Measurements from ENCODE around the gene APOM. TPM values are rescaled to one million over a fixed set of nuclear protein-coding genes. Genes with fewer than 3 reads are reported as not detected.

APOM gene
- total and polyA plus RNA-seq, 7 donors: 2.3 to 7.2 (median 3.6) TPM; not detected in 1

DNA sequence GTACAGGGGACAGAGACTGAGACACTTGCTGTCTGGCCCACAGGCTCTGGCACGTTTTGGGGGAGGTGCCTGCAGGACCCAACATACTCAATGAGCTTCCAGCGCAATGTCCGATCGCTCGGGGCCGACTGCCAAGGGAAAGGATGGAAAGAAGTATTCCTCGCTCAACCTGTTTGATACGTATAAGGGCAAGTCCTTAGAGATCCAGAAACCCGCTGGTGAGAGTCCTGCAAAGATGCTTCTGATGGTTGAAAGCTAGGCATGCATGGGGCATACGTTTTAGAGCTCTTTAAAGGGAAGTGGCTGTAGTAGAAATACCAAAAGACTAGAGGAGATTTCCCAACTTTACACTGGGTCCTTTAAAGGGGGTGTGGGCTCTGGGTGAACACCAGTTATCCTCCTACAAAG, 33.0 kb upstream of the APOM start:
- Histone ChIP-seq H3K36me3 (peaks cover 32 to 46% (median 43%) of the 10 kb centered on the region in 4 donors), H3K9me3 (no peaks in the 10 kb centered on the region), H3K4me3 (no peak overlapping the region), H3K27me3 (no peaks in the 10 kb centered on the region), H3K4me1 (peaks cover 2 to 24% (median 20%) of the 10 kb centered on the region in 4 donors), H3K27ac (peak overlapping the region; percentile 97 to 98 (median 98))
- intact Hi-C loops (cut with DNase I): no loop called here
- 67 to 74% methylated on average over 10 of the region's 10 CpGs for WGBS, 2 donors
- TF ChIP-seq EP300 (IDR thresholded peaks at IDR 0.05) (no peak), POLR2AphosphoS5 (IDR thresholded peaks at IDR 0.05) (no peak), POLR2A (IDR thresholded peaks at IDR 0.05) (no peak)
- TF ChIP-seq, protein P1, sequence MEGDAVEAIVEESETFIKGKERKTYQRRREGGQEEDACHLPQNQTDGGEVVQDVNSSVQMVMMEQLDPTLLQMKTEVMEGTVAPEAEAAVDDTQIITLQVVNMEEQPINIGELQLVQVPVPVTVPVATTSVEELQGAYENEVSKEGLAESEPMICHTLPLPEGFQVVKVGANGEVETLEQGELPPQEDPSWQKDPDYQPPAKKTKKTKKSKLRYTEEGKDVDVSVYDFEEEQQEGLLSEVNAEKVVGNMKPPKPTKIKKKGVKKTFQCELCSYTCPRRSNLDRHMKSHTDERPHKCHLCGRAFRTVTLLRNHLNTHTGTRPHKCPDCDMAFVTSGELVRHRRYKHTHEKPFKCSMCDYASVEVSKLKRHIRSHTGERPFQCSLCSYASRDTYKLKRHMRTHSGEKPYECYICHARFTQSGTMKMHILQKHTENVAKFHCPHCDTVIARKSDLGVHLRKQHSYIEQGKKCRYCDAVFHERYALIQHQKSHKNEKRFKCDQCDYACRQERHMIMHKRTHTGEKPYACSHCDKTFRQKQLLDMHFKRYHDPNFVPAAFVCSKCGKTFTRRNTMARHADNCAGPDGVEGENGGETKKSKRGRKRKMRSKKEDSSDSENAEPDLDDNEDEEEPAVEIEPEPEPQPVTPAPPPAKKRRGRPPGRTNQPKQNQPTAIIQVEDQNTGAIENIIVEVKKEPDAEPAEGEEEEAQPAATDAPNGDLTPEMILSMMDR (IDR thresholded peaks at IDR 0.05): no peak
- no peak for DNase-seq

DNA sequence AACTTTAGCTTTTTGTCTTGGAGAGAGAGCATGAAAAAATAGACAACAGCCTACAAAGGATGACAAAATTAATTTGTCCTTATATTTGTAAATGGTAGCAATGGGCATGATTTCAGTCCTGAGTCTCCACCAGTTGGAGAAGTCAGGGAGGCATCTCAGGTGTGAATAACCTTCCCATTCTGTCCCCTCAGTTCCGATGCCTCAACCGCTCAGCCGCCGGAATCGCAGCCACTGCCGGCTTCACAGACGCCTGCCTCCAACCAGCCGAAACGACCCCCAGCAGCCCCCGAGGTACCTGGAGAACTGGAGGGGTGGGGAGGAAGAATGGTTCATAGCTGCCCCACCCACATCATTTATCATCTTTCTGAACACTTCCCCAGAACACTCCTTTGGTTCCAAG, 31.6 kb upstream of the APOM start:
- no peak overlapping the region for H3K4me3 ChIP-seq
- no peak overlapping the region for H3K27ac ChIP-seq
- TF ChIP-seq POLR2A (IDR thresholded peaks at IDR 0.05) (no peak), EP300 (IDR thresholded peaks at IDR 0.05) (no peak), POLR2AphosphoS5 (IDR thresholded peaks at IDR 0.05) (no peak)
- TF ChIP-seq, protein P1 (IDR thresholded peaks at IDR 0.05): no peak
- H3K36me3 ChIP-seq: peaks cover 43 to 59% (median 57%) of the 10 kb centered on the region in 4 donors
- 86 to 94% methylated on average over 10 of the region's 10 CpGs for WGBS, 2 donors
- H3K27me3 ChIP-seq: no peaks in the 10 kb centered on the region
- H3K4me1 ChIP-seq: peaks cover 2 to 24% (median 20%) of the 10 kb centered on the region in 4 donors
- DNase-seq: no peak
- no peaks in the 10 kb centered on the region for H3K9me3 ChIP-seq
- intact Hi-C loops (cut with DNase I): no loop called here

DNA sequence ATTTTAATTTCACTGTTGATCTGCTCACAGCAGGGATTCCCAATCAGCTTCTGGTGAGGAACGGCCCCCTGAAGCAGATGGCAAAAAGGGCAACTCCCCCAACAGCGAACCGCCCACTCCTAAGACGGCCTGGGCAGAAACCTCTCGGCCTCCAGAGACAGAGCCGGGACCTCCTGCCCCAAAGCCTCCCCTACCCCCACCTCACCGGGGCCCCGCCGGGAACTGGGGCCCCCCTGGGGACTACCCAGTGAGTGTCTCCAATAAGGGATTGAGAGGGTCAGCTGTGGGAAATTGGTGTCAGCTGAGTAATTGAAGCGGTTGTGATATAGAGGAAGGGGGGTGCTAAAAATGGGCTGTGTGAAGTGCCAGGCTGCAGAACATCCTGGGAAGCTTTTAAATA, 28.7 kb upstream of the APOM start:
- peaks cover 62 to 88% (median 85%) of the 10 kb centered on the region in 4 donors for H3K36me3 ChIP-seq
- H3K27me3 ChIP-seq: no peaks in the 10 kb centered on the region
- no peaks in the 10 kb centered on the region for H3K9me3 ChIP-seq
- H3K4me3 ChIP-seq: no peak overlapping the region
- no peak for DNase-seq
- 95 to 96% methylated on average over 10 of the region's 10 CpGs for WGBS, 2 donors
- H3K4me1 ChIP-seq: peaks cover 0 to 11% (median 10%) of the 10 kb centered on the region in 4 donors
- no peak for TF ChIP-seq POLR2A (IDR thresholded peaks at IDR 0.05)
- no peak for TF ChIP-seq POLR2AphosphoS5 (IDR thresholded peaks at IDR 0.05)
- intact Hi-C loops (cut with DNase I): no loop called here
- no peak overlapping the region for H3K27ac ChIP-seq

DNA sequence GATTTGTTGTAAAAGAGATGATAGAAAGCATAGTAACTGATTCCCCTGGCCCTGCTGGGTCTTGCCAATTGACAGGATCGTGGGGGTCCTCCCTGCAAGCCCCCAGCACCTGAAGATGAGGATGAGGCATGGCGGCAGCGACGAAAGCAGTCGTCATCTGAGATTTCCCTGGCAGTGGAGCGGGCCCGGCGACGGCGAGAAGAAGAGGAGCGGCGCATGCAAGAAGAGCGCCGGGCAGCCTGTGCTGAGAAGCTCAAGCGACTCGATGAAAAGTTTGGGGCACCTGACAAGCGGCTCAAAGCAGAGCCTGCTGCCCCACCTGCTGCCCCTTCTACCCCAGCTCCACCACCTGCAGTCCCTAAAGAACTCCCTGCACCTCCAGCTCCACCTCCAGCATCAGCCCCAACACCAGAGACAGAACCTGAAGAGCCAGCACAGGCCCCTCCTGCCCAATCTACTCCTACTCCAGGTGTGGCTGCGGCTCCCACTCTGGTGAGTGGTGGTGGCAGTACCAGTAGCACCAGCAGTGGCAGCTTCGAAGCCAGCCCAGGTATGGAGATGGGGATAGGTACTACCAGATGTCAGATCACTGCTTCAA, 27.9 kb upstream of the APOM start:
- peaks cover 62 to 96% (median 91%) of the 10 kb centered on the region in 4 donors for H3K36me3 ChIP-seq
- intact Hi-C loops (cut with DNase I): no loop called here
- 96% methylated on average over 19 of the region's 19 CpGs for WGBS, 2 donors

DNA sequence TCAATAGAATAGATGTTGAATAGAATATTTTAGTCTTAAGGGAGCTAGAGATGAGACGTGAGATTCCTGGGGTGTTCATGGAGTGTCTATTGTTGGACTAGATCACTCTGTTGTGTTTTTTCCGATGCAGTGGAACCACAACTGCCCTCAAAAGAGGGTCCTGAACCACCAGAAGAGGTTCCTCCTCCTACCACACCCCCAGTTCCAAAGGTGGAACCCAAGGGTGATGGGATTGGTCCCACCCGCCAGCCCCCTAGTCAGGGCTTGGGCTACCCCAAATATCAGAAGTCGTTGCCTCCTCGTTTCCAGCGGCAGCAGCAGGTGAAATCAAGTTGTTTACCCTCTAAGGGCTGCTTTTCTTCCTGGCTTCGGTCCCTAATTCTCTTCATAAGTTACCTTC, 26.7 kb upstream of the APOM start:
- Histone ChIP-seq H3K27ac (no peak overlapping the region), H3K4me1 (no peaks in the 10 kb centered on the region), H3K27me3 (no peaks in the 10 kb centered on the region), H3K36me3 (peaks cover 57 to 100% (median 94%) of the 10 kb centered on the region in 4 donors), H3K9me3 (no peaks in the 10 kb centered on the region), H3K4me3 (no peak overlapping the region)
- TF ChIP-seq, protein P1 (IDR thresholded peaks at IDR 0.05): no peak
- TF ChIP-seq POLR2A (IDR thresholded peaks at IDR 0.05) (no peak), EP300 (IDR thresholded peaks at IDR 0.05) (no peak)
- intact Hi-C loops (cut with DNase I): no loop called here
- WGBS, 2 donors: 85 to 93% methylated on average over 7 of the region's 7 CpGs
- DNase-seq: no peak

More for the DNA sequence above, 27.9 kb upstream of the APOM start:
- Histone ChIP-seq H3K27me3 (no peaks in the 10 kb centered on the region), H3K4me3 (no peak overlapping the region), H3K4me1 (peaks cover 0 to 3% (median 2%) of the 10 kb centered on the region in 4 donors), H3K27ac (no peak overlapping the region), H3K9me3 (no peaks in the 10 kb centered on the region)
- DNase-seq: no peak
- no peak for TF ChIP-seq EP300 (IDR thresholded peaks at IDR 0.05)
- TF ChIP-seq, protein P1 (IDR thresholded peaks at IDR 0.05): no peak
- no peak for TF ChIP-seq POLR2AphosphoS5 (IDR thresholded peaks at IDR 0.05)
- TF ChIP-seq POLR2A (IDR thresholded peaks at IDR 0.05): no peak

Measured in sigmoid colon (tissue), 7 donors.